ENCODE data around the gene BMPR1A.
"Not testable (repeated sequence)": the region's sequence is repeated elsewhere in the genome, so short reads cannot be mapped to it uniquely, and the experiment has no call there.

The BMPR1A gene

DNA sequence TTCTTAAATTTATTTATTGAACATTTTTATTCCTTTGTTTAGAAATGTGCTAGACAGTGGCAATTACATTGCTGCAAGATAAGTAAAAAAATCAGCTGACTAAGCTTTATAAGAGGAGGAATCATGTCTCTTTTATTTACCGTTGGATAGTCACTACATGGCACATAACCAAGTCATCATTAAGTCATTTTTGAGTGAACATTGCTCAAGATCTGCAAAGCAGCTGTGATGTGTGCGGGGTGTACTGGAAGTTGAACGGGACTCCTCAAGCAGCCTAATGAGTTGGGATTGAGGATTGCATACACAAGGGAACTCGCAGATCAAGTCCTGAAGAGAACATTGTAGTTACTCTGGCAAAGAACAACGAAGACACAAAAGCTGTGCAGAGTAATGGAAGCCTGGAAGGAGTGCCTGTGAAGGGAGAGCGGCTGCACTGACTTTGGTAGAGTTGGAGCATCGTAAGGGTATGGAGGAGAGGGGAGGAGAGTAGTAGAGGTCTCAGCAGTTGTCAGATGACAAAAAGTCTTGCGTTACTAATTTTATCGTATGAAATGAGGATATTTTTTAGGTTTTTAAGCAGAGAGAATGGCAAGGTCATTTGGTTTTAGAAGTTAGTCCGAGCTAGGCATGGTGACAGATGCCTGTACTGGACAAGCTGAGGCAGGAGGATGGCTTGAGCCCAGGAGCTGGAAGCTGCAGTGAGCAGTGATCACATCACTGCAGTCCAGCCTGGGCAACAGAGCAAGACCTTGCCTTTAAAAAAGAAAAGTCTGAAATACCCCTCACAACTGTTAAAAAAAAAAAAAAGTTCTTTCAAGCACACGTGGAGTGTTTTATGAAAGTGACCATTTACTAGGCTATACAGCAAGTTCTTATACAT lies 95.1 kb downstream of the BMPR1A start:
- H3K4me3 Mint-ChIP-seq: no peak overlapping the region

DNA sequence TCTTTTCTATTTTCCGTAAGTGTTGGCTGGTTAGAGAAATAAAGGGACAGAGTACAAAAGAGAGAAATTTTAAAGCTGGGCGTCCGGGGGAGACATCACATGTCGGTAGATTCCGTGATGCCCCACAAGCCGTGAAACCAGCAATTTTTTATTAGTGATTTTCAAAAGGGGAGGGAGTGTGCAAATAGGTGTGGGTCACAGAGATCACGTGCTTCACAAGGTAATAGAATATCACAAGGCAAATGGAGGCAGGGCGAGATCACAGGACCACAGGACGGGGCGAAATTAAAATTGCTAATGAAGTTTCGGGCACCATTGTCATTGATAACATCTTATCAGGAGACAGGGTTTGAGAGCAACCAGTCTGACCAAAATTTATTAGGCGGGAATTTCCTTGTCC lies 97.2 kb downstream of the BMPR1A start:
- H3K9me3 Mint-ChIP-seq (ENCODE audit: low read depth); H3K4me1 Mint-ChIP-seq (ENCODE audit: low read depth); H3K27ac Mint-ChIP-seq; H3K27me3 Mint-ChIP-seq; H3K4me3 Mint-ChIP-seq: not testable (repeated sequence)
- peaks cover 11% of the 10 kb centered on the region for H3K36me3 Mint-ChIP-seq

More for the DNA sequence above, 95.1 kb downstream of the BMPR1A start:
- H3K36me3 Mint-ChIP-seq: peaks cover 13% of the 10 kb centered on the region
- no peaks in the 10 kb centered on the region for H3K27me3 Mint-ChIP-seq
- no peaks in the 10 kb centered on the region for H3K9me3 Mint-ChIP-seq (ENCODE audit: low read depth)
- H3K4me1 Mint-ChIP-seq (ENCODE audit: low read depth): no peaks in the 10 kb centered on the region
- no peak overlapping the region for H3K27ac Mint-ChIP-seq

DNA sequence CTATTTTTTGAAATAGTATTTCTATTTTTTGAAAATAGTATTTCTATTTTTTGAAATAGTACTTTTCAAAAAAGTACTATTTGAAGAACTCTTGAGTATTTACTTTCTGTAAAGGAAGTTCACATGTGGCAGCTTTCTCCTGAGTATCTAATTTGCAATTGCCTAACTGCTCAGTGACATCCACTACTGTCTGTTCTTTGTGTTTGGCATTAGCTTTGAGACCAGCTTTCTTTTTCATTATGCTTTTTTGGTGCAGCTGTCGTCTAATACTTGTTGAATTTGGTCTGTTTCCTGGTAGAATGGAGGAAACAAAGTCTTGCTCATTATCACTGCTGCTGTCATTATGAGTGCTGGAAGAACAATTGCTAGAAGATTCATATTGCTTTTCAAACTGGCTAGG lies 99.1 kb downstream of the BMPR1A start:
- Mint-ChIP-seq H3K4me3 (no peak overlapping the region), H3K27ac (no peak overlapping the region), H3K9me3 (ENCODE audit: low read depth) (no peaks in the 10 kb centered on the region), H3K36me3 (peaks cover 11% of the 10 kb centered on the region), H3K27me3 (no peaks in the 10 kb centered on the region), H3K4me1 (ENCODE audit: low read depth) (no peaks in the 10 kb centered on the region)

DNA sequence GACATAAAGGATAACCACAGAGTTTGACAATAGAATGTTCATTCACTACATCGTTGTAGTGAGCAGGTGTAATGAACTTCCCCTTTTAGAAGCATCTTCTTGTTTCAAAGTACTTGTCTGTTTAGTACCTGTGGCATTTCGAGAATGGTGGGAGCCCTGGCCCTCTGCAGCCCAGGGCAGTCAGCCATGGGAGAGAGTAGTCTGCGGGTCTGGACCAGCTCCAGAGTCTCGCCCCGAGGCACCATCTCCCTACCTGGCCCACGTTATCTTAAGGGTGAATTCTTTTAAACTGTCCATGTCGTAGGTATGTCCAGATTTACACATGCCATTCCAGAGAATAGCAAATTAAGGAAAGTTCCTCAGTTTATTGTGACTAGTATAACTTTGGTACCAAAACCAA lies 99.7 kb downstream of the BMPR1A start:
- H3K27me3 Mint-ChIP-seq: no peaks in the 10 kb centered on the region
- no peak overlapping the region for H3K4me3 Mint-ChIP-seq
- H3K36me3 Mint-ChIP-seq: peaks cover 11% of the 10 kb centered on the region
- H3K27ac Mint-ChIP-seq: no peak overlapping the region
- H3K4me1 Mint-ChIP-seq (ENCODE audit: low read depth): no peaks in the 10 kb centered on the region
- H3K9me3 Mint-ChIP-seq (ENCODE audit: low read depth): no peaks in the 10 kb centered on the region

DNA sequence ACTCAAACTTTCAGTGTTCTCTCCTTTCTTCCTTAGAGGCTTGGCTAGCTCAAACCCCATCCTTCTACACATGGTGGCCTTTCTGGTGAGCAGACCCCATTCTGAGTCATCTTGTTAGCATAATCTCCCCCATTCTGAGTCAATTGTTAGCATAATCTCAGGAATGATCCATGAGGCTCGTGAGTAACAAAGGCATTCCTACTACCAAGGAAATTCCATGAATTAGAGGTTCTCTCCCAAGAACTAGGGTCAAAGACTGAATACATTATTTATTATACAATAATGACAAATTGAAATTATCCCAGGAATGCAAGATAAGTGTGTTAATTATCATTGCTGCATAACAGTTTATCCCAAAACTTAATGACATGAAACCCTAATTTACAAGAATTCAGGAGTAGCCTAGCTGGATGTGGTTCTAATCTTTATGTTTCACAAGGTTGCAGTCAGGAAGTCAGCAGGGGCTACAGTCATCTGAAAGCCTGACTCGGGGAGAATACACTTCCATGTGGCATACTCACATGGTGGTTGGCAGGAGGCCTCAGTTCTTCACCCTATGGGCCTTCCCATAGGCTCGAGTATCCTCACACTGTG lies 100.8 kb downstream of the BMPR1A start:
- Mint-ChIP-seq H3K27me3 (no peaks in the 10 kb centered on the region), H3K4me1 (ENCODE audit: low read depth) (no peaks in the 10 kb centered on the region), H3K27ac (no peak overlapping the region), H3K9me3 (ENCODE audit: low read depth) (no peaks in the 10 kb centered on the region), H3K4me3 (no peak overlapping the region), H3K36me3 (peaks cover 6% of the 10 kb centered on the region)

DNA sequence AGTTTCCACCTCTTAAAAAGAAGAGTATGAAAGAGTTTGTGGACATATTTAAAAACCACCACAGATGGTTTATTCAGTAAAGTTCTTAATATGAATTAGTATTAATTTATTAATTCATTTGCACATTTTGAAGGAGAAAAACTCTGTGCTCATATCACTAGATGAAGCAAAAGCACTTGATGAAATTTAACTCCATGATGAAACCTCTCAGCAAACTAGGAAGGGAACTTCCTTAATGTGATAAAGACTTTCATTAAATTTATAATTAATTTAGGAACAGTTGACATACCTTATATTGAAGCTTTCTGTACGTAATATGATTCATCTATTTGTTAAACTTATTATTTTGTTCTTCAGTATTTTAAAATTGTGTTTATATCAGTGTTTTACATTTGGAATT lies 101.6 kb downstream of the BMPR1A start:
- H3K36me3 Mint-ChIP-seq: peaks cover 6% of the 10 kb centered on the region
- H3K9me3 Mint-ChIP-seq (ENCODE audit: low read depth): no peaks in the 10 kb centered on the region
- no peaks in the 10 kb centered on the region for H3K4me1 Mint-ChIP-seq (ENCODE audit: low read depth)
- no peaks in the 10 kb centered on the region for H3K27me3 Mint-ChIP-seq
- no peak overlapping the region for H3K4me3 Mint-ChIP-seq
- H3K27ac Mint-ChIP-seq: no peak overlapping the region

DNA sequence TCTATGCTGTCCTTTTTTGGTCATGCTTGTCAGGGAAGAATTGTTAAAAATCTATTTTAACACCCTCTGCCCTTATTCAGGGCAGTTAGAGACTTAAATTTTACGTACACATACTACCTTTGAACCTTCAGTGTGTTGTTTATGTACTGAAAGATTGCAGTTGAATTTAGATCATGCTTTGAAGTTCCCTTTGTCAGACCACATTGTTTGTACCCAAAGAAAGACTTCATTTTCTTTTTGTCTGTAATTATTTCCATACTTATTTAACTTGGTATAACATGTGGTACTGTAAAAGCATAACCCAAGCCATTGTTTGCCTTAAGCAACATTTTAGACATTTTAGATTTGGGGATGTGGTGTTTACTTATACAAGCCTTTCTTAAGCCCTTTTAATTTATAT lies 104.9 kb downstream of the BMPR1A start:
- no peaks in the 10 kb centered on the region for H3K36me3 Mint-ChIP-seq
- H3K4me1 Mint-ChIP-seq (ENCODE audit: low read depth): no peaks in the 10 kb centered on the region
- H3K4me3 Mint-ChIP-seq: no peak overlapping the region
- H3K27me3 Mint-ChIP-seq: no peaks in the 10 kb centered on the region
- H3K27ac Mint-ChIP-seq: no peak overlapping the region
- no peaks in the 10 kb centered on the region for H3K9me3 Mint-ChIP-seq (ENCODE audit: low read depth)

DNA sequence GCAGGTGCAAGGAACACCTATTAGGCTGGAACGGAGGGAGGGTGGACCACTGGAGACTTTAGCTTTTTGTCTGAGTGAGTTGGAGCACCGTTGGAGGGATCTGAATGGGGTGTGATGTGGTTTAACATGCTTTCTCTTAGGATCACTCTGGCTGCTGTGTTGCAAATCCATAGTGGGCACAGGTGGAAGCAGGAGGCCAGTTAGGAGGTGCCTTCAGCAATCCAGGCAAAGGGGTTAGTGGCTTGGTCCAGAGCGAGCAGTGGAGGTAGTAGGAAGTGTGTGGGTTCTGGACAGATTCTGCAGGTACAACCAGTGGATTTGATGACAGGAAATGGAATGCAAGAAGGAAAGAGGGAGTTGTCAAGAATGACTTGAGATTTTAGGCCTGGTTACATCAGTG lies 106.0 kb downstream of the BMPR1A start:
- Mint-ChIP-seq H3K36me3 (no peaks in the 10 kb centered on the region), H3K27me3 (no peaks in the 10 kb centered on the region), H3K27ac (no peak overlapping the region), H3K4me3 (no peak overlapping the region), H3K4me1 (ENCODE audit: low read depth) (no peaks in the 10 kb centered on the region), H3K9me3 (ENCODE audit: low read depth) (no peaks in the 10 kb centered on the region)

DNA sequence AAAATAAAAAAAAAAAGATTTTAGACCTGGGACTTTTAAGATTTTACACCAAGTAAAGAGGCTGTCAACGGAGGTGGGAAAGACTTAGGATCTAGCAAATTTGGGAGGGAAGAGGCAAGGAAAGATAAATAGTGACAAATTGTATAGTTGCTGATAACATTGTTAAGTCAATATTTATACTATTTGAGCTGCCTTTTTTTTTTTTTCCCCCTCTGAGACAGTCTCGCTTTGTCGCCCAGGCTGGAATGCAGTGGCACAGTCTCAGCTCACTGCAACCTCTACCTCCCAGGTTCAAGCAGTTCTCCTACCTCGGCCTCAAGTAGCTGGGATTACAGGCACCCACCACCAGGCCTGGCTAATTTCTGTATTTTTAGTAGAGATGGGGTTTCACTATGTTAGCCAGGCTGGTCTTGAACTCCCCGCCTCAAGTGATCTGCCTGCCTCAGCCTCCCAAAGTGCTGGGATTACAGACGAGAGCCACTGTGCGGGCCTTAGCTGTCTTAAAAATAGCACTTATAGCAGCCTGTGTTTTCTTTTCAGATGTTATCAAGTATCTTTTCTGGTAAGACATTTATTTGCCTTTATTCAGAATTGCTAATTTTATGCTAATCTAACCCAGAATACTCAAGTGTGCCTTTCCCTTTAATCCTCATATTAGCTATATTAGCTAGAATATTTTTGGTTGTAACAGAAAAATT lies 106.5 kb downstream of the BMPR1A start:
- H3K27me3 Mint-ChIP-seq: no peaks in the 10 kb centered on the region
- no peak overlapping the region for H3K27ac Mint-ChIP-seq
- no peaks in the 10 kb centered on the region for H3K36me3 Mint-ChIP-seq
- no peaks in the 10 kb centered on the region for H3K9me3 Mint-ChIP-seq (ENCODE audit: low read depth)
- no peak overlapping the region for H3K4me3 Mint-ChIP-seq
- H3K4me1 Mint-ChIP-seq (ENCODE audit: low read depth): no peaks in the 10 kb centered on the region

DNA sequence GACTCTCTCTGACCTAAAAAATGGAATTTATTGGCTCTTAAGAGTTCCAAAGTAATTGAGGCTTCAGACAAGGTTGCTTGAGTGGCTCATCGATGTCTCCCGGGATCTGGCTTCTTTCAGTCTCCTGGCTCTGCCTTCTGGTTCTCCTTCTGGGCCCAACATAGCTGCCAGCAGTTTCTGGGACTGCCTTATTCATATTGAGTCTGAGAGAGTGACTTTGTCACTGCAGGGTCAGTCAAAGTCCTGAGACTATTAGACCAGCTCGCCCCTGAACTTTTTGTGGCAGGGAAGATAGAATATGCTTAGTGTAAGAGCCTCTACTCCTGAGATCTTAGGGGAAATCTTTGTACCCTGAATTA lies 107.0 kb downstream of the BMPR1A start:
- no peaks in the 10 kb centered on the region for H3K36me3 Mint-ChIP-seq
- H3K27me3 Mint-ChIP-seq: no peaks in the 10 kb centered on the region
- no peaks in the 10 kb centered on the region for H3K9me3 Mint-ChIP-seq (ENCODE audit: low read depth)
- H3K4me1 Mint-ChIP-seq (ENCODE audit: low read depth): no peaks in the 10 kb centered on the region
- no peak overlapping the region for H3K4me3 Mint-ChIP-seq
- no peak overlapping the region for H3K27ac Mint-ChIP-seq

DNA sequence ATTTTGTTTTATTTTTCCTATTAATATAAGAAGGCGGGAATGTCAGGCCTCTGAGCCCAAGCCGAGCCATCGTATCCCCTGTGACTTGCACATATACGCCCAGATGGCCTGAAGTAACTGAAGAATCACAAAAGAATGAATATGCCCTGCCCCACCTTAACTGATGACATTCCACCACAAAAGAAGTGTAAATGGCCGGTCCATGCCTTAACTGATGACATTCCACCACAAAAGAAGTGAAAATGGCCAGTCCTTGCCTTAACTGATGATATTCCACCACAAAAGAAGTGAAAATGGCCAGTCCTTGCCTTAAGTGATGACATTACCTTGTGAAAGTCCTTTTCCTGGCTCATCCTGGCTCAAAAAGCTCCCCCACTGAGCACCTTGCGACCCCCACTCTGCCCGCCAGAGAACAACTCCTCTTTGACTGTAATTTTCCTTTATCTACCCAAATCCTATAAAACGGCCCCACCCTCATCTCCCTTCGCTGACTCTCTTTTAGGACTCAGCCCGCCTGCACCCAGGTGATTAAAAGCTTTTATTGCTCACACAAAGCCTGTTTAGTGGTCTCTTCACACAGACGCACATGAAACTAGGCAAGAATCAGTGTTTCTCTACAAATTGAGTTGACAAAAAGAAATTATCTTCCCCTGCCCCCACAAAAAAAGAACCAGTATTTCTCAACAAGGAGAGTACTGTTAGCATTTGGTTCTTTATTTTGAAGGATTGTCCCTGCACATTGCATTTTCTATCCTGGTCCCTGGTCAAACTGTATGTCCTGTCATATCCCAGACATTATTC lies 108.8 kb downstream of the BMPR1A start:
- not testable (repeated sequence) for H3K27me3 Mint-ChIP-seq; H3K9me3 Mint-ChIP-seq (ENCODE audit: low read depth); H3K4me3 Mint-ChIP-seq; H3K36me3 Mint-ChIP-seq; H3K27ac Mint-ChIP-seq; H3K4me1 Mint-ChIP-seq (ENCODE audit: low read depth)

DNA sequence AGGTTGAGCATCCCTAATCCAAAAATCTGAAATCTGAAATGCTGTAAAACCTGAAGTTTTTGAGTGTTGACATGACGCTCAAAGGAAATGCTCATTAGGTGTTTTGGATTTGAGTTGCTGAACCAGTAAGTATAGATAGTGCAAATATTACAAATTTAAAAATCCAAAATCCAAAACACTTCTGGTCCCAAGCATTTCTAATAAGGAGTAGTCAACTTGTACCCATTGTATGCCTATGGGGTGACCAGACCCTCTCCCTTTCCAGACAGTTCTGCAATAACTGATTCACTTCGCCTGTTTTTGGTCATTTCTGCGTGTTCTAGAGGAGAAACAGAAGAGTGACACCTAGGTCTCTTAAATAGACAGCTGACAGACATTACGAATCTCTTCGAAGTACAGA lies 110.7 kb downstream of the BMPR1A start:
- H3K27me3 Mint-ChIP-seq: no peaks in the 10 kb centered on the region
- H3K4me3 Mint-ChIP-seq: no peak overlapping the region
- no peaks in the 10 kb centered on the region for H3K36me3 Mint-ChIP-seq
- H3K9me3 Mint-ChIP-seq (ENCODE audit: low read depth): no peaks in the 10 kb centered on the region
- no peak overlapping the region for H3K27ac Mint-ChIP-seq
- no peaks in the 10 kb centered on the region for H3K4me1 Mint-ChIP-seq (ENCODE audit: low read depth)

DNA sequence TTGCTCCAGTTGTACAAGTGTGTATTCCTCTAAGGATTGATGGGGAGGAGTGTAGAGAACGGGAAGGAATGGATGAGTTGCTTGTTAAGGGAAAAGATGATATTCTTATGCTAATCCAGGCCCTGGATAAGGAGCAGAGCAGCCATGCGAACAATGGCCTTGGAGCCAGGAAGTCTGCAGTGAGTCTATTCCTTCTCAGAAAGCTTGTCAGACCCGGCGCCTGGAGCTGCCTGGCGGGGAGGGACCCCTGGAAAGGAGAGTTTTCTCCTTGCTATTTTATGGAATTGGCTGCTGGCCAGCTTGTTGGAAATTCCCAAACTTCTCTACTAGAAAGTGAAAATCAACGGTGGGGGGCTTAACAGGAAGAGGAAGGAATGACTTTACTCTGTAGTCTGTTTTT lies 111.9 kb downstream of the BMPR1A start:
- Mint-ChIP-seq H3K4me3 (no peak overlapping the region), H3K27me3 (no peaks in the 10 kb centered on the region), H3K27ac (no peak overlapping the region), H3K9me3 (ENCODE audit: low read depth) (no peaks in the 10 kb centered on the region), H3K36me3 (no peaks in the 10 kb centered on the region), H3K4me1 (ENCODE audit: low read depth) (no peaks in the 10 kb centered on the region)

DNA sequence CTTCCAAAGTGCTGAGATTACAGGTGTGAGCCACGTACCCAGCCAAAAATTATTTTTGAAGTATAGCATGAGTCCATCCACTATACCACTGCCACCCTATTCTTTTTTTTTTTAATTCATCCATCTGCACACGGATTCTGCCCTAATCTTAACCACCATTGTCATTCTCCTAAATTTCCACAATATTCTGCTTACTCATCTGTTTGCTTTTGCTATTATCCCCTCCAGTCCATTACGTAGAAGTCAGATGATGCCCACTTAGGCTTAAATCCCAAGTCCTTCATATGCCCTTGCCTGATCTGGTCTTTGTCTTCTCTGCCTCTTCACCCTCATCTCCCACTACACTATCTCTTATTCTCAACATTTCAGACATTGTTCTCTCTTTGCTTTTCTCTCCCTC lies 114.3 kb downstream of the BMPR1A start:
- no peak overlapping the region for H3K27ac Mint-ChIP-seq
- H3K36me3 Mint-ChIP-seq: no peaks in the 10 kb centered on the region
- no peaks in the 10 kb centered on the region for H3K4me1 Mint-ChIP-seq (ENCODE audit: low read depth)
- H3K27me3 Mint-ChIP-seq: no peaks in the 10 kb centered on the region
- no peaks in the 10 kb centered on the region for H3K9me3 Mint-ChIP-seq (ENCODE audit: low read depth)
- H3K4me3 Mint-ChIP-seq: no peak overlapping the region
